ENCODE results near the gene PDE9A.
"Not testable (repeated sequence)": the region's sequence is repeated elsewhere in the genome, so short reads cannot be mapped to it uniquely, and the experiment has no call there.

The PDE9A gene

GRCh38 chr21:42623694-42624093 lies 29.7 kb upstream of the PDE9A start:
- DNase-seq (ENCODE audit: low read depth, low spot score) = no peak

GRCh38 chr21:42624095-42624790 lies 29.2 kb upstream of the PDE9A start:
- no peak overlapping the region for H3K27ac ChIP-seq
- no peak for DNase-seq (ENCODE audit: low read depth, low spot score)

More at GRCh38 chr21:42623694-42624093, 29.7 kb upstream of the PDE9A start:
- H3K27ac ChIP-seq = no peak overlapping the region

- no peak overlapping the region for H3K27ac ChIP-seq
- no peak for DNase-seq (ENCODE audit: low read depth, low spot score)
Observed at GRCh38 chr21:42624936-42625335, 28.5 kb upstream of the PDE9A start.

- DNase-seq (ENCODE audit: low read depth, low spot score) = no peak
- no peak overlapping the region for H3K27ac ChIP-seq
Observed at GRCh38 chr21:42626171-42626570, 27.2 kb upstream of the PDE9A start.

GRCh38 chr21:42627527-42628289 lies 25.7 kb upstream of the PDE9A start:
- no peak for DNase-seq (ENCODE audit: low read depth, low spot score)
- no peak overlapping the region for H3K27ac ChIP-seq

- not testable (repeated sequence) for DNase-seq (ENCODE audit: low read depth, low spot score); H3K27ac ChIP-seq
Observed at GRCh38 chr21:42628466-42629061, 24.9 kb upstream of the PDE9A start.

GRCh38 chr21:42629933-42630589 lies 23.4 kb upstream of the PDE9A start:
- H3K27ac ChIP-seq = no peak overlapping the region
- DNase-seq (ENCODE audit: low read depth, low spot score) = no peak

- no peak overlapping the region for H3K27ac ChIP-seq
- no peak for DNase-seq (ENCODE audit: low read depth, low spot score)
Observed at GRCh38 chr21:42630626-42631025, 22.8 kb upstream of the PDE9A start.

- DNase-seq (ENCODE audit: low read depth, low spot score) = no peak
- no peak overlapping the region for H3K27ac ChIP-seq
Observed at GRCh38 chr21:42631142-42631541, 22.3 kb upstream of the PDE9A start.

GRCh38 chr21:42632336-42632751 lies 21.1 kb upstream of the PDE9A start:
- no peak overlapping the region for H3K27ac ChIP-seq
- no peak for DNase-seq (ENCODE audit: low read depth, low spot score)

- no peak for DNase-seq (ENCODE audit: low read depth, low spot score)
- no peak overlapping the region for H3K27ac ChIP-seq
Observed at GRCh38 chr21:42632771-42633690, 20.4 kb upstream of the PDE9A start.

- no peak for DNase-seq (ENCODE audit: low read depth, low spot score)
Observed at GRCh38 chr21:42633858-42634257, 19.6 kb upstream of the PDE9A start.

GRCh38 chr21:42635848-42636519 lies 17.4 kb upstream of the PDE9A start:
- no peak for DNase-seq (ENCODE audit: low read depth, low spot score)

More at GRCh38 chr21:42633858-42634257, 19.6 kb upstream of the PDE9A start:
- H3K27ac ChIP-seq = no peak overlapping the region

GRCh38 chr21:42636520-42637266 lies 16.7 kb upstream of the PDE9A start:
- peak overlapping the region; percentile 33 for H3K27ac ChIP-seq
- DNase-seq (ENCODE audit: low read depth, low spot score) = peak; percentile 66

More at GRCh38 chr21:42635848-42636519, 17.4 kb upstream of the PDE9A start:
- peak overlapping the region; percentile 33 for H3K27ac ChIP-seq

GRCh38 chr21:42637267-42638041 lies 16.0 kb upstream of the PDE9A start:
- no peak for DNase-seq (ENCODE audit: low read depth, low spot score)
- H3K27ac ChIP-seq = no peak overlapping the region

GRCh38 chr21:42638266-42638863 lies 15.1 kb upstream of the PDE9A start:
- no peak for DNase-seq (ENCODE audit: low read depth, low spot score)
- H3K27ac ChIP-seq = no peak overlapping the region

GRCh38 chr21:42639646-42640152 lies 13.7 kb upstream of the PDE9A start:
- H3K27ac ChIP-seq = no peak overlapping the region
- DNase-seq (ENCODE audit: low read depth, low spot score) = no peak
